ENCODE measurements around the gene AUP1.

Gene AUP1

GRCh38 chr2:74535440-74535965, 6.0 kb upstream of the AUP1 start:
- DNase-seq, result no peak

- DNase-seq, result no peak
These were observed 4.9 kb upstream of the AUP1 start for GRCh38 chr2:74534411-74534810.

- DNase-seq, result no peak
These were observed 4.0 kb upstream of the AUP1 start for GRCh38 chr2:74533464-74533863.

- DNase-seq, result no peak
These were observed 2.7 kb upstream of the AUP1 start for GRCh38 chr2:74532222-74532621.

GRCh38 chr2:74531666-74532065, 2.2 kb upstream of the AUP1 start:
- no peak for DNase-seq

GRCh38 chr2:74530239-74531187, 1.0 kb upstream of the AUP1 start:
- DNase-seq, result peak in 1 of 2 donors; percentile 24

GRCh38 chr2:74528600-74529356, 728 bp downstream of the AUP1 start:
- no peak for DNase-seq

- DNase-seq, result no peak
These were observed 1.8 kb downstream of the AUP1 start for GRCh38 chr2:74527741-74528140.

- no peak for DNase-seq
These were observed 2.8 kb downstream of the AUP1 start for GRCh38 chr2:74526649-74527230.

GRCh38 chr2:74525717-74526648, 3.5 kb downstream of the AUP1 start, which contains the start of gene DQX1:
DQX1 (minus strand) TSS chr2:74526231; CDS start chr2:74525729, 502 bp downstream.
- DNase-seq, result no peak

- no peak for DNase-seq
These were observed 4.4 kb downstream of the AUP1 start for GRCh38 chr2:74524955-74525716.

- no peak for DNase-seq
These were observed 5.5 kb downstream of the AUP1 start for GRCh38 chr2:74524005-74524404.

GRCh38 chr2:74522516-74522915, 7.0 kb downstream of the AUP1 start:
- no peak for DNase-seq

GRCh38 chr2:74516650-74517049, 12.9 kb downstream of the AUP1 start:
- no peak for DNase-seq

- peak in 1 of 2 donors; percentile 30 for DNase-seq
These were observed 13.4 kb downstream of the AUP1 start for GRCh38 chr2:74515981-74516633.

GRCh38 chr2:74515271-74515980, 14.1 kb downstream of the AUP1 start:
- no peak for DNase-seq

- peak in 1 of 2 donors; percentile 44 for DNase-seq
These were observed 14.9 kb downstream of the AUP1 start, which contains the start of gene TLX2 for GRCh38 chr2:74514368-74515270. TLX2 (plus strand) TSS chr2:74514450; CDS start chr2:74514807, 357 bp downstream.

- DNase-seq, result no peak
These were observed 15.7 kb downstream of the AUP1 start for GRCh38 chr2:74513605-74514367.

Data from bone marrow (tissue), 2 donors.